CD14-positive monocyte (primary cell): Measurements from ENCODE around the gene CRYBG1. TPM values are rescaled to one million over a fixed set of nuclear protein-coding genes. Genes with fewer than 3 reads are reported as not detected.

Source experiments
- DNase-seq, 3 donors: peaks; one replicate each; pipeline ENCODE4 v3.0.0-alpha.2; 2011 to 2022
- H2AFZ ChIP-seq: 2 replicates; pipeline ENCODE4 v1.6.0; 2012; ENCODE audit warnings: mild to moderate bottlenecking, low read depth, low read length, inconsistent platforms; ENCODE audit not compliant: insufficient read depth, poor library complexity, severe bottlenecking
- H3K27ac ChIP-seq, 2 donors: 1 replicate in 1 of 2; 2 replicates in 1 of 2; pipeline ENCODE4 v1.5.1; 2012 to 2013; ENCODE audit warnings: low read length in 2 of 2, control low read depth in 1 of 2, inconsistent platforms in 1 of 2, low read depth in 1 of 2, mild to moderate bottlenecking in 1 of 2
- H3K27me3 ChIP-seq, 2 donors: one replicate each; pipeline versions ENCODE4 v1.6.0 to v1.6.1; 2011 to 2013; ENCODE audit warnings: low read length in 2 of 2; ENCODE audit not compliant: control insufficient read depth in 2 of 2, insufficient read depth in 2 of 2
- H3K36me3 ChIP-seq, 2 donors: replicated peaks in 1 of 2; 1 replicate in 1 of 2; 2 replicates in 1 of 2; pipeline versions ENCODE4 v1.5.1 to v1.6.1; 2012 to 2013; ENCODE audit warnings: low read length in 2 of 2, control low read depth in 1 of 2, inconsistent platforms in 1 of 2, mild to moderate bottlenecking in 1 of 2; ENCODE audit not compliant: insufficient read depth in 2 of 2, control insufficient read depth in 1 of 2
- H3K4me1 ChIP-seq, 2 donors: 1 replicate in 1 of 2; 2 replicates in 1 of 2; pipeline versions ENCODE4 v1.5.1 to v1.6.1; 2012 to 2013; ENCODE audit warnings: low read length in 2 of 2, control low read depth in 1 of 2, inconsistent platforms in 1 of 2, mild to moderate bottlenecking in 1 of 2, moderate library complexity in 1 of 2; ENCODE audit not compliant: insufficient read depth in 2 of 2, control insufficient read depth in 1 of 2
- H3K4me2 ChIP-seq: replicated peaks from 2 replicates; pipeline ENCODE3; 2012; ENCODE audit warnings: low read length, moderate library complexity, mild to moderate bottlenecking; ENCODE audit not compliant: poor library complexity, severe bottlenecking; ENCODE audit errors: extremely low read depth
- H3K4me3 ChIP-seq, 3 experiments: fragments of 200-600 bp in 1 of 3; sonication (generic) in 1 of 3; replicated peaks in 1 of 3; 1 replicate in 2 of 3; 2 replicates in 1 of 3; pipeline ENCODE4 v1.5.1; 2011 to 2013; ENCODE audit warnings: low read length in 3 of 3, mild to moderate bottlenecking in 3 of 3, control low read depth in 2 of 3, low read depth in 2 of 3, inconsistent platforms in 1 of 3, moderate library complexity in 1 of 3
- H3K79me2 ChIP-seq: 2 replicates; pipeline ENCODE4 v1.6.0; 2012; ENCODE audit warnings: mild to moderate bottlenecking, control low read depth, inconsistent platforms, low read length, moderate library complexity; ENCODE audit not compliant: insufficient read depth
- H3K9ac ChIP-seq: 2 replicates; pipeline ENCODE4 v1.6.0; 2017; ENCODE audit warnings: low read length, mild to moderate bottlenecking; ENCODE audit not compliant: insufficient read depth, poor library complexity, severe bottlenecking
- H3K9me3 ChIP-seq, 2 donors: replicated peaks in 1 of 2; 1 replicate in 1 of 2; 2 replicates in 1 of 2; pipeline versions ENCODE4 v1.5.1 to v1.6.1; 2012 to 2013; ENCODE audit warnings: low read length in 2 of 2, control low read depth in 1 of 2; ENCODE audit not compliant: control insufficient read depth in 1 of 2, insufficient read depth in 1 of 2
- H4K20me1 ChIP-seq: 2 replicates; pipeline ENCODE4 v1.6.0; 2012; ENCODE audit warnings: mild to moderate bottlenecking, low read length, control low read depth, moderate library complexity; ENCODE audit not compliant: insufficient read depth
- H3K27ac Mint-ChIP-seq, 7 donors: one replicate each; pipeline ENCODE4 v1.8.0; 2020; ENCODE audit warnings: mild to moderate bottlenecking in 7 of 7, mixed read lengths in 7 of 7, moderate library complexity in 6 of 7, inconsistent platforms in 2 of 7
- H3K27me3 Mint-ChIP-seq, 3 donors: one replicate each; pipeline ENCODE4 v1.8.0; 2021 to 2022; ENCODE audit warnings: low read depth in 3 of 3, mild to moderate bottlenecking in 3 of 3, mixed read lengths in 3 of 3, moderate library complexity in 3 of 3, inconsistent platforms in 1 of 3
- H3K36me3 Mint-ChIP-seq, 2 donors: one replicate each; pipeline ENCODE4 v1.8.0; 2020; ENCODE audit warnings: mixed read lengths in 2 of 2, inconsistent platforms in 1 of 2, mild to moderate bottlenecking in 1 of 2
- H3K4me1 Mint-ChIP-seq: one replicate; pipeline ENCODE4 v1.8.0; 2020; ENCODE audit warnings: mild to moderate bottlenecking, mixed read lengths
- H3K4me3 Mint-ChIP-seq, 2 donors: one replicate each; pipeline ENCODE4 v1.8.0; 2020; ENCODE audit warnings: mild to moderate bottlenecking in 2 of 2, mixed read lengths in 2 of 2, moderate library complexity in 1 of 2
- H3K9me3 Mint-ChIP-seq, 7 donors: one replicate each; pipeline ENCODE4 v1.8.0; 2020 to 2022; ENCODE audit warnings: mixed read lengths in 7 of 7, mild to moderate bottlenecking in 6 of 7, moderate library complexity in 6 of 7, inconsistent platforms in 2 of 7
- WGBS: methylation state at CpG from one replicate; pipeline ENCODE4 v1.1.5; 2013; ENCODE audit warnings: missing lambda C conversion rate; ENCODE audit not compliant: insufficient coverage; 5-methylcytosine and 5-hydroxymethylcytosine counted together
- intact Hi-C, 2 donors: fragments of 100-400 bp; cut with micrococcal nuclease; formaldehyde crosslinking; loops; one replicate each; pipeline versions ENCODE4 v1.15.0 to v1.15.1; 2023
- polyA plus RNA-seq, 3 donors: library from polyadenylated mRNA; depleted of rRNA in 1 of 3; unstranded in 2 of 3; stranded (reverse) in 1 of 3; fragments of 300-500 nt in 2 of 3; fragments of >200 nt in 1 of 3; fragmentation: Illumina TruSeq in 2 of 3; gene quantifications; 1 replicate in 2 of 3; 2 replicates in 1 of 3; pipeline ENCODE4 v1.2.3, GENCODE V29; 2012 to 2021
- TF ChIP-seq, protein P1 (sequence below): fragments of 200-600 bp; IDR thresholded peaks from one replicate; pipeline ENCODE4 v1.8.0; 2022; ENCODE audit warnings: antibody characterized with exemption, mild to moderate bottlenecking

CRYBG1 gene
- polyA plus RNA-seq, 3 donors = 7.9 to 11.9 (median 11.1) TPM

GRCh38 chr6:106415921-106416320 lies 55.4 kb downstream of the CRYBG1 start:
- no peak overlapping the region for H3K9ac ChIP-seq
- Mint-ChIP-seq H3K4me3 (peak overlapping the region in 1 of 2 donors; percentile 29), H3K4me1 (peaks cover 5% of the 10 kb centered on the region), H3K9me3 (peaks cover 0 to 6% (median 0%) of the 10 kb centered on the region in 7 donors), H3K36me3 (no peaks in the 10 kb centered on the region), H3K27me3 (peaks cover 7 to 9% (median 9%) of the 10 kb centered on the region in 3 donors), H3K27ac (peak overlapping the region in 1 of 7 donors; percentile 7)
- intact Hi-C loops = no loop called here
- no peak overlapping the region for H2AFZ ChIP-seq
- H3K27me3 ChIP-seq = no peaks in the 10 kb centered on the region
- TF ChIP-seq, protein P1, sequence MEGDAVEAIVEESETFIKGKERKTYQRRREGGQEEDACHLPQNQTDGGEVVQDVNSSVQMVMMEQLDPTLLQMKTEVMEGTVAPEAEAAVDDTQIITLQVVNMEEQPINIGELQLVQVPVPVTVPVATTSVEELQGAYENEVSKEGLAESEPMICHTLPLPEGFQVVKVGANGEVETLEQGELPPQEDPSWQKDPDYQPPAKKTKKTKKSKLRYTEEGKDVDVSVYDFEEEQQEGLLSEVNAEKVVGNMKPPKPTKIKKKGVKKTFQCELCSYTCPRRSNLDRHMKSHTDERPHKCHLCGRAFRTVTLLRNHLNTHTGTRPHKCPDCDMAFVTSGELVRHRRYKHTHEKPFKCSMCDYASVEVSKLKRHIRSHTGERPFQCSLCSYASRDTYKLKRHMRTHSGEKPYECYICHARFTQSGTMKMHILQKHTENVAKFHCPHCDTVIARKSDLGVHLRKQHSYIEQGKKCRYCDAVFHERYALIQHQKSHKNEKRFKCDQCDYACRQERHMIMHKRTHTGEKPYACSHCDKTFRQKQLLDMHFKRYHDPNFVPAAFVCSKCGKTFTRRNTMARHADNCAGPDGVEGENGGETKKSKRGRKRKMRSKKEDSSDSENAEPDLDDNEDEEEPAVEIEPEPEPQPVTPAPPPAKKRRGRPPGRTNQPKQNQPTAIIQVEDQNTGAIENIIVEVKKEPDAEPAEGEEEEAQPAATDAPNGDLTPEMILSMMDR = no peak
- H3K27ac ChIP-seq = no peak overlapping the region
- no peaks in the 10 kb centered on the region for H3K9me3 ChIP-seq
- H3K4me3 ChIP-seq = no peak overlapping the region
- 73% methylated on average over 3 of the region's 4 CpGs for WGBS
- H3K4me2 ChIP-seq = no peak overlapping the region
- no peak for DNase-seq
- H3K36me3 ChIP-seq = no peaks in the 10 kb centered on the region
- no peaks in the 10 kb centered on the region for H4K20me1 ChIP-seq
- no peaks in the 10 kb centered on the region for H3K4me1 ChIP-seq
- H3K79me2 ChIP-seq = no peaks in the 10 kb centered on the region

GRCh38 chr6:106417572-106418147 lies 57.1 kb downstream of the CRYBG1 start:
- Histone ChIP-seq H3K9ac (no peak overlapping the region), H3K27me3 (no peaks in the 10 kb centered on the region), H3K4me2 (no peak overlapping the region), H4K20me1 (no peaks in the 10 kb centered on the region), H3K27ac (no peak overlapping the region), H3K79me2 (no peaks in the 10 kb centered on the region), H3K9me3 (no peaks in the 10 kb centered on the region), H2AFZ (no peak overlapping the region), H3K36me3 (no peaks in the 10 kb centered on the region), H3K4me3 (no peak overlapping the region), H3K4me1 (no peaks in the 10 kb centered on the region)
- no peak overlapping the region for H3K27ac Mint-ChIP-seq
- H3K9me3 Mint-ChIP-seq = peaks cover 0 to 6% (median 0%) of the 10 kb centered on the region in 7 donors
- 100% methylated on average over 5 of the region's 6 CpGs for WGBS
- H3K27me3 Mint-ChIP-seq = peaks cover 7 to 9% (median 9%) of the 10 kb centered on the region in 3 donors
- TF ChIP-seq, protein P1 = no peak
- H3K4me1 Mint-ChIP-seq = peaks cover 5% of the 10 kb centered on the region
- intact Hi-C loops = no loop called here
- H3K36me3 Mint-ChIP-seq = no peaks in the 10 kb centered on the region
- H3K4me3 Mint-ChIP-seq = no peak overlapping the region
- DNase-seq = no peak
